Kidney glomerular epithelial cell (primary cell): ENCODE measurements around the gene TRIM17.

Experiments used
- DNase-seq: peaks from one replicate; lab custom pipeline; 2025; lab: John Stamatoyannopoulos, UW

Gene TRIM17

DNA sequence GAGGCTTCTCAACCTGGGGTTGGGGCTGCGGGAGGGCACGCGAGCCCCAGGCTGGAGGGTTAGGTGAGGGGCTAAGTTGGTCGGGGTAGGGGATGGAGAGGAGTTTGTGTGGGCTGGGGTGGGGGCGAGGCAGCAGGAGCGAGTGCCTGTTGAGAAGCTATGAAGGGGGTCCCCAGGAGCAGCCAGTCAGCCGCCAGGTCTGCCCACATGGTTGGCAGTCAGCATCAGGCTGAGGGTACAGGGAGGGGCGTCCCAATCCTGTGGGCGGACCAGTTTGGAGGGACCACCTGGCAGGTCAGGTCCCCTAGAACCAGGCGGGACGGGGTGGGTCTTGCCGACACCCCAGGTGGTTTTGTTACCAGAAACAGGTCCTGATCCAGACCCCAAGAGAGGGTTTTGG lies 400 bp upstream of the TRIM17 start:
- DNase-seq = no peak

DNA sequence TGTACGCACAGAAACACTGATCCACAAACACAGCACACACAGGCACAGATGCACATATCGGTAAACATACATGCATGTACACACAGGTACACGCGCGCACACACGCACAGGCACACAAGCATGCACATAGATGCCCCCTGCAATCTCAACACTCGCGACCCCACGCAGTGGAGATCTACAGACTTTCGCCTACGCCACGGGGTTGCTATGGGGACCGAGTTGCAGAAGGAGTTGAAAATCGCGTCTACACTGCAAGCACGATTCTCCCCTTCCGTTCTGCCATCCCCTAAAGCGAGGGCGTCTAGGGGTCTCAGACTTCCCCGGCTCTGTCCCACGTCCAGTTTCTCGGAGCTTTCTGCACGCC lies 826 bp downstream of the TRIM17 start:
- no peak for DNase-seq

DNA sequence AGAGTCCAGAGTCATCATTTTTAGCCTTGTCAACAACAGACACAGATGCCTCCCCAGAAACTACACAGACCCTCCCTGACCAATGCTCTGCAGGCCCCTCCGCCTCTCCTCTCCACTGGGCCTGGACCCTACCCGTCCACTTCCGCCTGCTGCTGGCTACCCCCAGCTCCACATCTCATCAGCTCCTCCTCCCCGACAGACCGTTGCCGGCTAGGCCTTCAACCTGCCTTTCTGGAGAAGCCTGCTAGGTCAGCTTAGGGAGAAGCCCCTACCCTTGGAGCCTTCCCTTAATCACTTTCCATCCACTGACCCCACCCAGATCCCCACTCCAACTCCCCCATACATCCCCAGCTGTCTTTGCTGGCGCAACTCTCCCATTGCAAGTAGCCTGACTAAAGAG lies 1.4 kb downstream of the TRIM17 start:
- DNase-seq = no peak

GRCh38 chr1:228414511-228415211 lies 2.0 kb downstream of the TRIM17 start:
- DNase-seq = no peak

DNA sequence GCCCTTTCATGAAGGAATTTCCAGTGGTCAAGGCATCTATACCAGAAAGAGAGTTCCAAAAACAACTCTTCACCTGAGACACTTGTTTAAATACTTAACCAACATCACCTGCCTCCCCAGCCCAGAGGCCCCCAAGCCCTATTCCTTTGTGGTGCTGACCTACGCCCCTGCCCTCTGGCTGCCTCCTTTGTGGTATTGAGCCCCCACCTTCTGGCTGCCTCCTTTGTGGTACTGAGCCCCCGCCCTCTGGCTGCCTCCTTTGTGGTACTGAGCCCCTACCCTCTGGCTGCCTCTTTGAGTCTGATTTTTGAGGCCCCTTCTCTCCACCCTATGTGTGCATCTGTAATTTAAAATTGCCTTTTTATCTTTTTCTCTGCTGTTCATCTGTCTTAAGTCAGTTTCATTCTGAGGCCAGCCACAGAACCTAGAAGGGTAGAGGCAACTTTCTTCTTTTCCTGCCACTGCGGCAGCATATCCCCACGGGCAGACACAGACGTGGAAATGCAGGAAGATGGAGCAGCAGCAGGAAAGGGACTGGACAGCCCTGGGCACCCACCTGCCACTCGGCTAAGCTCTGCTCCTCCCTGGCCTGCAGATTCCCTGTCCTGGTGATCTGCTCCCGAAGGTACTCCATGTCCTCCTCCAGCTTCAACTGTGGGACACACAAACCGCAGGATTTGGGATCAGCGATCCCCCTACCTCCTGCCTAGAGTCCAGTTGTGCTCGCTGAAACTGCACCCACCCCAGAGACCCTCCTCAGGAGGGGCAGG lies 3.2 kb downstream of the TRIM17 start:
- DNase-seq = no peak

DNA sequence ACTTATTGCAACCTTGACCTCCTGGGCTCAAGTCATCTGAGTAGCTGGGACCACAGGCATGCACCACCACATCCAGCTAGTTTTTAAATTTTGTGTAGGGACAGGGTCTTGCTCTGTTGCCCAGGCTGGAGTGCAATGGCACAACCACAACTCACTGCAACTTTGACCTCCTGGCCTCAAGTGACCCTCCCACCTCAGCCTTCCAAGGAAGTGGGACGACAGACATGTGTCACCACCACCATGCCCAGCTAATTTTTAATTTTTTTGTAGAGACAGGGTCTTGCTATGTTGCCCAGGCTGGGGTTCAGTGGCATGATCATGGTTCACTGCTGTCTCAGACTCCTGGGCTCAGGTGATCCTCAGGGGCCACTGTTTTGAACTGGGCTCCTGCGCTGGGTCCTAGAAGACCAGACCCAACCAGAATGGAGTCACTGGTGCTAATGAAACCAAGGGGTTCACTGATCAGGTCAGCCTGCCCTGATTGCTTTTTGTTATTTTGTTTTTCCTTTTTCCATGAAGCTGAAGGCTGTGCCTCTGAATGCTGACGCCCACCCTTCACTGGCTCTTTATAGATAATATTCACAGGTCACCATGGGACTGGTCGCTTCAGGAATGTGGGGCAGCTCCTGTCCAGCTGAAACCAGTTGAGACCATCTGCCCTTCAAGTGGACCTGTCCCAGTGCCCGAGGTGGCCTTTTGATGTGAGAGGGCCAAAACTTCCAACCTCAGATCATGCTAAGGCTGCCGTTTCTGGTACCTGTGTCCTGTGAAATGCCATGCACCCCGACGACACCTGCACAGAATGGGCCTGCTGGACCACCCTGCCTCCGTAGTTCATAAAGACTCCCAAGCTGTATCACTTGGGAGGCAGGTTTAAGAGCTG lies 4.9 kb downstream of the TRIM17 start:
- no peak for DNase-seq

DNA sequence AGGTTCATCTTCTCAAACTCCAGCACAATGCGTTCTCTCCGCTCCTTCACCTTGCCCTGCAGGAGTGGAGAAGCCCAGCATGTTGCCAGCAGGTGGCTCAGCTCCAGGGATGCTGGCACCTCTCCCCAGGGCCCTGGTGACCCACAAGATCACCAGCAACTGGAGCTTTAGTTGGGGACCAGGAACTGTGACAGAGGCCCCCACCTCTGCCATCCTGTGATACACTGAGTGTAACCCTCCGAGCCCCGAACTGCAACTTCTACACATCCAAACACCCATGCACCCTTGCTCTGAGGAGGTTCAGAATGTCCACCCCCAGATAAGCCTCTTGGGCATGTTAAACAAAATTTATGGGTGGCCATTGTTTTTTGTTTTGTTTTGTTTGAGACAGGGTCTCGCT lies 5.5 kb downstream of the TRIM17 start:
- no peak for DNase-seq

DNA sequence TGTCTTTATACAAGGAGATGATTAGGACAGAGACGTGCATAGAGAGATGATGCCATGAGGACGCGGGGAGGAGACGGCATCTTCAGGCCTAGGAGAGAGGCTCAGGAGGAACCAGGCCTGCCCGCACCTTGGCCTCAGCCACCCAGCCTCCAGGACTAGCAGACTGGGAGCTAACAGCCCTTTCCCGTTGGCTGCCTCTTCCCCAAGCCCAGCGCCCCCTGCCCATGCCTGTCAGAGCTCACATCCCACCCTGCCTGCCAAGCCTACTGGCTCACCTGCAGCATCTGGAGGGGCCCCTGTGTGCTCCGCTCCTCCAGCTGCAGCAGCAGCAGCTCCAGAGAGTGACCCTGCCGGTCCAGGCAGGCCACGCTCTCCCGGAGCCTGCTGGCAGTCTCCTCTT lies 6.0 kb downstream of the TRIM17 start:
- DNase-seq = no peak

DNA sequence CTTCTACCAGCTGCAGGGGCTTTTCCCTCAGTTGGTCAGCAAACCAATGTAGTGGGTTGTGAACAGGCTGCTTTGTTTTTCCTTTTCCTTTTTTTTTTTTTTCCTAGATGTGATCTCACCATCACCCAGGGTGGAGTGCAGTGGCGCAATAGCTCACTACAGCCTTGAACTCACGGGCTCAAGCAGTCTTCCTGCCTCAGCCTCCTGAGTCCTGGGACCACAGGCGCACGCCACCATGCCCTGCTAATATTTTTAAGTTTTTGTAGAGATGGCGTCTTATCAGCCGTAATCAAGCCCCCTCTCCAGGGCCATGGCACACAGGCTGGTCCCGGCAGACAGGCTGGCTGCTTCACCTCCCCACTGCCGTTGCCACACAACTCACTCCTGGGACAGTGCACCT lies 6.6 kb downstream of the TRIM17 start:
- DNase-seq = no peak

DNA sequence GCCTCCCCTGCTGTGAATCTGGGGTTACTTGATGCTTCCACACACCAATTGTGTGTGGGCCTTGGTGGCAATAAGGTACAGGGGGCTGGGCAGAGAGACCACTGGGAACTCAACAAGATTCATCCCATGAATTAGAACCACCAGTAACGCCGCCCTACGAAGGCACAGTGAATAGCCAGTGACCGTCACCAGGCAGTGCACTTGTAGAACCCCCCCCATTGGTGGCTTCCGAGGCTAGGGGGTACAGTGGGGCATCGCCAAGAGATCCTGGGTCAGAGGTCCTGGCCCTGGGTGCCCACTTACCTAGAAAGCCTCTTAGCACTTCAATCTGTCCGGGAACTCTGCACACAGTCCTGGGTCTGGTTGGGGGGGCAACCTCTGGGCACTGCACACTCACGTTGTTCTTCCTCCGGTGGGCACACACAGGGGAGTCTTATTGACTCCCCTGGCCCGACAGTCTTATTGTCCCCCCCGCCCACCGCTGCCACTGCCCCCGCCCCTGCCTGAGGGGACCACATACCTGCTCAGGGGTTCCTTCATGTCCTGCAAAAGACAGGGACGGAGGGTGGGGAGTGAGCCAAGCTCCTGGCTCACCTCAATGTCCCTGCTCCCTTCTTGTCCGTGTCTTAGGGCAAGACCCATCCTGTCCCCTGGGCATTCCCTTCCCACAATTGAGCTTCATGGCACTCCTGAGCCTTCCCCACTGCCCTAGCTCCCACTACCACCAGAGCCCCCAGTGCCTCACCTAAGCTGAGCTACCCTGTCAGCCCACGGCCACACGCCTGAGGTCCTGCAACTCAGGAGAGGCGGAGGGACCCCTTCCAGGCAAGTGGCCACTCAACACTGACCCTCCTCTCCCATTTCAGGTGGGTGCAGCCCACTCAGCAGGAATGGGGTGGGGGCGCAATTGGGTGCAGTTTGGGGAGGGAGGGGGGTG lies 7.5 kb downstream of the TRIM17 start:
- no peak for DNase-seq

- DNase-seq = no peak
Measured at GRCh38 chr1:228408041-228408868, 8.4 kb downstream of the TRIM17 start.

- no peak for DNase-seq
Measured at GRCh38 chr1:228407106-228408040, 9.3 kb downstream of the TRIM17 start.

GRCh38 chr1:228405979-228406228 lies 10.8 kb downstream of the TRIM17 start:
- no peak for DNase-seq

GRCh38 chr1:228405200-228405978 lies 11.3 kb downstream of the TRIM17 start:
- no peak for DNase-seq

GRCh38 chr1:228404107-228404720 lies 12.4 kb downstream of the TRIM17 start:
- no peak for DNase-seq

DNA sequence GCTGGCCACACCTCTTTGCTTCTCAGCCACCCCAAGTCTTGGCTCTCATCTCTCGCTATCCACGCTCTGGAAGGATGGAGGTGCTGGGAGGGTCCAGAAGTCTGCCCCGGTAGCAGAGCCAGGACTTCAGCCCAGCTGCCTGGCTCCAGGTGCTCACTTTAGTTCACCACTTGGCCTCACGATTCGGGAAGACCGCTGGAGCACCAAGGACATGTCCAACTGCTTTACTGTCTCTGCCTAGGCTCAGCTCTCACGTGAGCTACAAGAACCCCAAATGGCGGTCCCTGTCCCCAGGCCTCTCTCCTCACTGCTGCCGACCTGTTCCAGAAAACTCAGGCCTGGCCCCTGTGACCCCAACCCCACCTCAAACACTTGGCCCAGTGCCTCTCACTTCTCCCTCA lies 13.4 kb downstream of the TRIM17 start:
- DNase-seq = no peak

DNA sequence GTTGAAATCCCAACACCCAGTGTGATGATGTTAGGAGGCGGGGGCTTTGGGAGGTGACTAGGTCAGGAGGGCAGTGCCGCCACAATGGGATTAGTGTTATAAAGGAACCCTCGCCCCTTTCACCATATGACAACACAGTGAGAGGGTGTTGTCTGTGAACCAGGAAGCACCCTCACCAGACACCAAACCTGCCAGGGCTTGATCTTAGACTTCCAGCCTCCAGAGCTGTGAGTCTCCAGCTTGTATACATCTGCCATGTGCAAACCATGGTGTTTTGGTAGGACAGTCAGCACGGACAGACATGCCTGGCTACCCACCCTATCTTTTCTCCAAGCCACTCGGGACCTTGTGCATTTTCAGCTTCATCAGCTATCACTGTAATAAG lies 14.0 kb downstream of the TRIM17 start:
- no peak for DNase-seq

GRCh38 chr1:228401782-228402640 lies 14.7 kb downstream of the TRIM17 start:
- no peak for DNase-seq
